K562 (cell line): ENCODE measurements around the gene RTBDN. TPM values are rescaled to one million over a fixed set of nuclear protein-coding genes. Genes with fewer than 3 reads are reported as not detected.

Experiments
- ARID1B ChIP-seq: fragments of 450-650 bp; IDR thresholded peaks from 2 replicates; pipeline ENCODE4 v1.6.1; 2016; ENCODE audit warnings: antibody characterized with exemption, mild to moderate bottlenecking, inconsistent platforms
- CBX2 ChIP-seq: fragments of 200-600 bp; sonication (generic); IDR thresholded peaks from one replicate; pipeline ENCODE4 v1.6.1; 2012; ENCODE audit warnings: mild to moderate bottlenecking, low read length, inconsistent platforms; ENCODE audit not compliant: insufficient read depth, poor library complexity, severe bottlenecking
- CBX8 ChIP-seq: fragments of 200-600 bp; sonication (generic); IDR thresholded peaks from 2 replicates; pipeline ENCODE4 v1.6.1; 2012; ENCODE audit warnings: borderline replicate concordance, mixed run types, low read depth, mild to moderate bottlenecking, moderate library complexity, mixed read lengths, low read length, control low read depth, inconsistent platforms; ENCODE audit not compliant: poor library complexity, severe bottlenecking; ENCODE audit errors: extremely low read depth
- GATAD2A ChIP-seq: fragments of 450-650 bp; IDR thresholded peaks from 2 replicates; pipeline ENCODE4 v1.6.1; 2017
- POLR2G ChIP-seq: fragments of 200-400 bp; formaldehyde crosslinking; IDR thresholded peaks from 2 replicates; pipeline ENCODE4 v1.6.1; 2017; ENCODE audit warnings: low read depth, mild to moderate bottlenecking, antibody characterized with exemption, low read length, moderate library complexity
- RFX1 ChIP-seq: fragments of 450-650 bp; IDR thresholded peaks from 2 replicates; pipeline ENCODE4 v1.6.1; 2016; ENCODE audit warnings: mild to moderate bottlenecking, moderate library complexity
- SMAD2 ChIP-seq: fragments of 150-350 bp; IDR thresholded peaks from 2 replicates; pipeline ENCODE4 v1.6.1; 2014; ENCODE audit warnings: low read depth, mild to moderate bottlenecking, low read length
- TGIF2 ChIP-seq: sonication (generic); formaldehyde crosslinking; IDR thresholded peaks from 2 replicates; pipeline ENCODE4 v1.8.1; 2022; ENCODE audit warnings: mild to moderate bottlenecking, missing genetic modification reagents, moderate library complexity
- U2AF1 ChIP-seq: fragments of 200-400 bp; formaldehyde crosslinking; optimal IDR thresholded peaks from 2 replicates; pipeline ENCODE3; 2017; ENCODE audit warnings: mild to moderate bottlenecking, low read depth, low read length, moderate library complexity
- ZNF785 ChIP-seq: fragments of 250-450 bp; sonication (Bioruptor Pico); IDR thresholded peaks from 2 replicates; pipeline ENCODE4 v1.4.0; 2020; ENCODE audit warnings: mild to moderate bottlenecking
- ZSCAN29 ChIP-seq: fragments of 450-650 bp; IDR thresholded peaks from 2 replicates; pipeline ENCODE4 v1.6.1; 2017
- polyA plus RNA-seq, 8 experiments: library from polyadenylated mRNA; depleted of rRNA in 4 of 8; stranded (reverse) in 5 of 8; unstranded in 3 of 8; fragments of >200 nt; fragmentation: Nextera tagmentation in 2 of 8; fragmentation: Illumina TruSeq in 1 of 8; extraction: Ambion mirVana in 2 of 8; extraction: Trizol in 1 of 8; gene quantifications; 2 replicates each; pipeline versions ENCODE4 v1.2.1 to v1.2.3, GENCODE V29; 2011 to 2014; ENCODE audit warnings: inconsistent platforms in 1 of 8, missing spikeins in 1 of 8
- total RNA-seq, 7 experiments: library from RNA; depleted of rRNA in 6 of 7; stranded (reverse); fragments of >200 nt in 6 of 7; fragmentation: Illumina TruSeq in 2 of 7; extraction: Trizol in 2 of 7; gene quantifications; 2 replicates each; pipeline versions ENCODE4 v1.2.1 to v1.2.3, GENCODE V29; 2011 to 2021; ENCODE audit warnings: low replicate concordance in 1 of 7
- TF ChIP-seq, protein P1 (sequence below): IDR thresholded peaks from 3 replicates; pipeline ENCODE4 v1.6.1; 2011; ENCODE audit warnings: borderline replicate concordance, mild to moderate bottlenecking; ENCODE audit not compliant: insufficient read length, insufficient read depth
- TF ChIP-seq, protein P2 (sequence below): sonication (generic); formaldehyde crosslinking; IDR thresholded peaks from 2 replicates; pipeline ENCODE4 v1.8.0; 2023; ENCODE audit warnings: mild to moderate bottlenecking, missing genetic modification reagents
- TF ChIP-seq, protein P3 (sequence below): sonication (generic); formaldehyde crosslinking; IDR thresholded peaks from 2 replicates; pipeline ENCODE4 v1.8.1; 2023; ENCODE audit warnings: missing genetic modification reagents, mild to moderate bottlenecking, borderline replicate concordance
- TF ChIP-seq, protein P4 (sequence below): fragments of 450-650 bp; IDR thresholded peaks from 2 replicates; pipeline ENCODE4 v1.6.1; 2016; ENCODE audit warnings: missing biosample characterization, missing genetic modification characterization

The RTBDN gene
- total and polyA plus RNA-seq, 9 of the 15 experiments (the other 6 are each of a cell fraction or from before 2014, with no cell fraction given): 0.20 to 2.3 (median 0.72) TPM; not detected in 1

DNA sequence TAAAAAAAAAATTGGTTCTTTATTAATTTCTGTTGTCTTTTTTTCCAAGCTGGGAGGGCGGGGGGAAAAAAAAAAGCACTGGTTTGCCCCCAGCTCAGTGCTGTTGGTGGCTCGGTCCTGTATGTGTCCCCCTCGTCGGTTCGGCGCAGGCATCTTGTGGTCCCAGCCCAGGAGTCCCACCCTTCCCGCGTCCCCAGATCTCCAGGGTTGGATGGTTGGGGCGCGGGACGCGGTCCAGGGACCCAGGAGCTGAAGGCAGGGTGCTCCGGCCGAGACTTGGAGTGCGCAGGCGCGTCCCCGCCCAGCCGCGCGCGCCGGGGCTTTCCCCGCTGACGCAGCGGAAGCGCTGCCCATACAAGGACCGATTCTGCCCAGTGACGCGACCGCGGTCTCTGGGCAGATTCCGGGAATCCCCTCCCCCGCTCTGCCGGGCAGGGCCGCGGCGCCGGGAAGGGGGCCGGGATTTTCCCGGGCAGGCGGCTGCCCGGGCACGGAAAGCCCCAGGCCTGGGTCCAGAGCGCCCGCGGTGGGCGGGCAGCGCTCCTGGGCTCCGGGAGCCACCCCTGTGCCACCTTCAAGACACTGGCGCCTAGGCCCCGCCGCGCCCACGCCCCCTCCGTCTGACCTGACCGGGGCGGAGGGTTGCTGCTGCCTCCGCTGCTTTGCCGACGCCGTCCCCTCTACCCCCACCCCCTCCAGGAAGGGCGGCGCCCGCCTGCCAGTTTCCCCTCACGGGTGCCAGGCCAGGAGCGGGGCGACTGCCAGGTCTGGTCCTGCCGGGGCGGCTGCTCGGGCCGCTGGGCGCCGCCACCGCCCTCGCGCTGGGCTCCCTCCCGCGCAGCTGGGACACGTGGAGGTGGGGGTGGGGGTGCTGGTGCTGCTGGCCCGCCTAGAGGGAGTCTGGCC lies 40.8 kb downstream of the RTBDN start (continued):
- TF ChIP-seq ARID1B (no peak), GATAD2A (peak; percentile 68; the same call in 1 of the 2 replicates), CBX8 (no peak), RFX1 (no peak), ZSCAN29 (no peak), POLR2G (peak; percentile 92), ZNF785 (no peak), SMAD2 (no peak), CBX2 (no peak), TGIF2 (CRISPR knock-in tag) (0 out of 2 replicates have a peak, but pooled peaks have one; percentile 20), U2AF1 (peak; percentile 78)
- TF ChIP-seq, protein P1, sequence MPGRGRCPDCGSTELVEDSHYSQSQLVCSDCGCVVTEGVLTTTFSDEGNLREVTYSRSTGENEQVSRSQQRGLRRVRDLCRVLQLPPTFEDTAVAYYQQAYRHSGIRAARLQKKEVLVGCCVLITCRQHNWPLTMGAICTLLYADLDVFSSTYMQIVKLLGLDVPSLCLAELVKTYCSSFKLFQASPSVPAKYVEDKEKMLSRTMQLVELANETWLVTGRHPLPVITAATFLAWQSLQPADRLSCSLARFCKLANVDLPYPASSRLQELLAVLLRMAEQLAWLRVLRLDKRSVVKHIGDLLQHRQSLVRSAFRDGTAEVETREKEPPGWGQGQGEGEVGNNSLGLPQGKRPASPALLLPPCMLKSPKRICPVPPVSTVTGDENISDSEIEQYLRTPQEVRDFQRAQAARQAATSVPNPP: no peak
- TF ChIP-seq, protein P2, sequence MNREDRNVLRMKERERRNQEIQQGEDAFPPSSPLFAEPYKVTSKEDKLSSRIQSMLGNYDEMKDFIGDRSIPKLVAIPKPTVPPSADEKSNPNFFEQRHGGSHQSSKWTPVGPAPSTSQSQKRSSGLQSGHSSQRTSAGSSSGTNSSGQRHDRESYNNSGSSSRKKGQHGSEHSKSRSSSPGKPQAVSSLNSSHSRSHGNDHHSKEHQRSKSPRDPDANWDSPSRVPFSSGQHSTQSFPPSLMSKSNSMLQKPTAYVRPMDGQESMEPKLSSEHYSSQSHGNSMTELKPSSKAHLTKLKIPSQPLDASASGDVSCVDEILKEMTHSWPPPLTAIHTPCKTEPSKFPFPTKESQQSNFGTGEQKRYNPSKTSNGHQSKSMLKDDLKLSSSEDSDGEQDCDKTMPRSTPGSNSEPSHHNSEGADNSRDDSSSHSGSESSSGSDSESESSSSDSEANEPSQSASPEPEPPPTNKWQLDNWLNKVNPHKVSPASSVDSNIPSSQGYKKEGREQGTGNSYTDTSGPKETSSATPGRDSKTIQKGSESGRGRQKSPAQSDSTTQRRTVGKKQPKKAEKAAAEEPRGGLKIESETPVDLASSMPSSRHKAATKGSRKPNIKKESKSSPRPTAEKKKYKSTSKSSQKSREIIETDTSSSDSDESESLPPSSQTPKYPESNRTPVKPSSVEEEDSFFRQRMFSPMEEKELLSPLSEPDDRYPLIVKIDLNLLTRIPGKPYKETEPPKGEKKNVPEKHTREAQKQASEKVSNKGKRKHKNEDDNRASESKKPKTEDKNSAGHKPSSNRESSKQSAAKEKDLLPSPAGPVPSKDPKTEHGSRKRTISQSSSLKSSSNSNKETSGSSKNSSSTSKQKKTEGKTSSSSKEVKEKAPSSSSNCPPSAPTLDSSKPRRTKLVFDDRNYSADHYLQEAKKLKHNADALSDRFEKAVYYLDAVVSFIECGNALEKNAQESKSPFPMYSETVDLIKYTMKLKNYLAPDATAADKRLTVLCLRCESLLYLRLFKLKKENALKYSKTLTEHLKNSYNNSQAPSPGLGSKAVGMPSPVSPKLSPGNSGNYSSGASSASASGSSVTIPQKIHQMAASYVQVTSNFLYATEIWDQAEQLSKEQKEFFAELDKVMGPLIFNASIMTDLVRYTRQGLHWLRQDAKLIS (CRISPR knock-in tag): no peak; the same call in 1 of the 2 replicates
- TF ChIP-seq, protein P3, sequence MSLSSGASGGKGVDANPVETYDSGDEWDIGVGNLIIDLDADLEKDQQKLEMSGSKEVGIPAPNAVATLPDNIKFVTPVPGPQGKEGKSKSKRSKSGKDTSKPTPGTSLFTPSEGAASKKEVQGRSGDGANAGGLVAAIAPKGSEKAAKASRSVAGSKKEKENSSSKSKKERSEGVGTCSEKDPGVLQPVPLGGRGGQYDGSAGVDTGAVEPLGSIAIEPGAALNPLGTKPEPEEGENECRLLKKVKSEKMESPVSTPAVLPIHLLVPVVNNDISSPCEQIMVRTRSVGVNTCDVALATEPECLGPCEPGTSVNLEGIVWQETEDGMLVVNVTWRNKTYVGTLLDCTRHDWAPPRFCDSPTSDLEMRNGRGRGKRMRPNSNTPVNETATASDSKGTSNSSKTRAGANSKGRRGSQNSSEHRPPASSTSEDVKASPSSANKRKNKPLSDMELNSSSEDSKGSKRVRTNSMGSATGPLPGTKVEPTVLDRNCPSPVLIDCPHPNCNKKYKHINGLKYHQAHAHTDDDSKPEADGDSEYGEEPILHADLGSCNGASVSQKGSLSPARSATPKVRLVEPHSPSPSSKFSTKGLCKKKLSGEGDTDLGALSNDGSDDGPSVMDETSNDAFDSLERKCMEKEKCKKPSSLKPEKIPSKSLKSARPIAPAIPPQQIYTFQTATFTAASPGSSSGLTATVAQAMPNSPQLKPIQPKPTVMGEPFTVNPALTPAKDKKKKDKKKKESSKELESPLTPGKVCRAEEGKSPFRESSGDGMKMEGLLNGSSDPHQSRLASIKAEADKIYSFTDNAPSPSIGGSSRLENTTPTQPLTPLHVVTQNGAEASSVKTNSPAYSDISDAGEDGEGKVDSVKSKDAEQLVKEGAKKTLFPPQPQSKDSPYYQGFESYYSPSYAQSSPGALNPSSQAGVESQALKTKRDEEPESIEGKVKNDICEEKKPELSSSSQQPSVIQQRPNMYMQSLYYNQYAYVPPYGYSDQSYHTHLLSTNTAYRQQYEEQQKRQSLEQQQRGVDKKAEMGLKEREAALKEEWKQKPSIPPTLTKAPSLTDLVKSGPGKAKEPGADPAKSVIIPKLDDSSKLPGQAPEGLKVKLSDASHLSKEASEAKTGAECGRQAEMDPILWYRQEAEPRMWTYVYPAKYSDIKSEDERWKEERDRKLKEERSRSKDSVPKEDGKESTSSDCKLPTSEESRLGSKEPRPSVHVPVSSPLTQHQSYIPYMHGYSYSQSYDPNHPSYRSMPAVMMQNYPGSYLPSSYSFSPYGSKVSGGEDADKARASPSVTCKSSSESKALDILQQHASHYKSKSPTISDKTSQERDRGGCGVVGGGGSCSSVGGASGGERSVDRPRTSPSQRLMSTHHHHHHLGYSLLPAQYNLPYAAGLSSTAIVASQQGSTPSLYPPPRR: no peak
- TF ChIP-seq, protein P4, sequence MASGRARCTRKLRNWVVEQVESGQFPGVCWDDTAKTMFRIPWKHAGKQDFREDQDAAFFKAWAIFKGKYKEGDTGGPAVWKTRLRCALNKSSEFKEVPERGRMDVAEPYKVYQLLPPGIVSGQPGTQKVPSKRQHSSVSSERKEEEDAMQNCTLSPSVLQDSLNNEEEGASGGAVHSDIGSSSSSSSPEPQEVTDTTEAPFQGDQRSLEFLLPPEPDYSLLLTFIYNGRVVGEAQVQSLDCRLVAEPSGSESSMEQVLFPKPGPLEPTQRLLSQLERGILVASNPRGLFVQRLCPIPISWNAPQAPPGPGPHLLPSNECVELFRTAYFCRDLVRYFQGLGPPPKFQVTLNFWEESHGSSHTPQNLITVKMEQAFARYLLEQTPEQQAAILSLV (tag): no peak
